SK-N-SH treated with all-trans-retinoic acid at 6 μM for 48 hours (cell line): ENCODE results near the gene RREB1.

Experiments used
- RARB ChIP-seq: fragments of 250-450 bp; sonication (Bioruptor Pico); IDR thresholded peaks from 2 replicates; pipeline ENCODE4 v1.8.0; 2021; ENCODE audit warnings: mild to moderate bottlenecking, moderate library complexity
- ZNF8 ChIP-seq: fragments of 450-650 bp; formaldehyde crosslinking; IDR thresholded peaks from 2 replicates; pipeline ENCODE4 v1.5.0; 2020; ENCODE audit warnings: mild to moderate bottlenecking, moderate library complexity
- TF ChIP-seq, protein P1 (sequence below): fragments of 250-450 bp; sonication (Bioruptor Pico); IDR thresholded peaks from 2 replicates; pipeline ENCODE4 v1.5.1; 2021; ENCODE audit warnings: mild to moderate bottlenecking, moderate library complexity
- TF ChIP-seq, protein P2 (sequence below): fragments of 250-450 bp; sonication (Bioruptor Pico); IDR thresholded peaks from 2 replicates; pipeline ENCODE4 v1.8.0; 2020; ENCODE audit warnings: mild to moderate bottlenecking, moderate library complexity, borderline replicate concordance
- TF ChIP-seq, protein P3 (sequence below): fragments of 250-450 bp; sonication (Bioruptor Pico); IDR thresholded peaks from 2 replicates; pipeline ENCODE4 v1.5.1; 2020; ENCODE audit warnings: low read depth, mild to moderate bottlenecking, moderate library complexity

DNA sequence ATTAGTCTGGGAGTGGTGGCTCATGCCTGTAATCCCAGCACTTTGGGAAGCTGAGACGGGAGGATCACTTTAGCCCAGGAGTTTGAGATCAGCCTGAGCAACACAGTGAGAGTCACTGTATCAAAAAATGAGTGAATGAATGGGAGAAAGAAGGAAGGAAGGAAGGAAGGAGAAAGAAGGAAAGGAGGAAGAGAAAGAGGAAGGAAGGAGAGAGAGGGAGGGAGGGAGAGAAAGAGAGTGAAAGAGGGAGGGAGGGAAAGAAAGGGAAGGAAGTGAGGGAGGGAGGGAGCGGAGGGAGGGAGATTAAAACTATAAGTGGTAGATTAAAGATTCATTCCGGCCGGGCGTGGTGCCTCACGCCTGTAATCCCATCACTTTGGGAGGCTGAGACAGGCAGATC lies 28.9 kb upstream of the RREB1 start:
- TF ChIP-seq RARB (CRISPR knock-in tag) (no peak), ZNF8 (CRISPR knock-in tag) (no peak)
- TF ChIP-seq, protein P1, sequence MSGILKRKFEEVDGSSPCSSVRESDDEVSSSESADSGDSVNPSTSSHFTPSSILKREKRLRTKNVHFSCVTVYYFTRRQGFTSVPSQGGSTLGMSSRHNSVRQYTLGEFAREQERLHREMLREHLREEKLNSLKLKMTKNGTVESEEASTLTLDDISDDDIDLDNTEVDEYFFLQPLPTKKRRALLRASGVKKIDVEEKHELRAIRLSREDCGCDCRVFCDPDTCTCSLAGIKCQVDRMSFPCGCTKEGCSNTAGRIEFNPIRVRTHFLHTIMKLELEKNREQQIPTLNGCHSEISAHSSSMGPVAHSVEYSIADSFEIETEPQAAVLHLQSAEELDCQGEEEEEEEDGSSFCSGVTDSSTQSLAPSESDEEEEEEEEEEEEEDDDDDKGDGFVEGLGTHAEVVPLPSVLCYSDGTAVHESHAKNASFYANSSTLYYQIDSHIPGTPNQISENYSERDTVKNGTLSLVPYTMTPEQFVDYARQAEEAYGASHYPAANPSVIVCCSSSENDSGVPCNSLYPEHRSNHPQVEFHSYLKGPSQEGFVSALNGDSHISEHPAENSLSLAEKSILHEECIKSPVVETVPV (CRISPR knock-in tag), result no peak
- TF ChIP-seq, protein P2, sequence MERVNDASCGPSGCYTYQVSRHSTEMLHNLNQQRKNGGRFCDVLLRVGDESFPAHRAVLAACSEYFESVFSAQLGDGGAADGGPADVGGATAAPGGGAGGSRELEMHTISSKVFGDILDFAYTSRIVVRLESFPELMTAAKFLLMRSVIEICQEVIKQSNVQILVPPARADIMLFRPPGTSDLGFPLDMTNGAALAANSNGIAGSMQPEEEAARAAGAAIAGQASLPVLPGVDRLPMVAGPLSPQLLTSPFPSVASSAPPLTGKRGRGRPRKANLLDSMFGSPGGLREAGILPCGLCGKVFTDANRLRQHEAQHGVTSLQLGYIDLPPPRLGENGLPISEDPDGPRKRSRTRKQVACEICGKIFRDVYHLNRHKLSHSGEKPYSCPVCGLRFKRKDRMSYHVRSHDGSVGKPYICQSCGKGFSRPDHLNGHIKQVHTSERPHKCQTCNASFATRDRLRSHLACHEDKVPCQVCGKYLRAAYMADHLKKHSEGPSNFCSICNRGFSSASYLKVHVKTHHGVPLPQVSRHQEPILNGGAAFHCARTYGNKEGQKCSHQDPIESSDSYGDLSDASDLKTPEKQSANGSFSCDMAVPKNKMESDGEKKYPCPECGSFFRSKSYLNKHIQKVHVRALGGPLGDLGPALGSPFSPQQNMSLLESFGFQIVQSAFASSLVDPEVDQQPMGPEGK (CRISPR knock-in tag), result no peak
- TF ChIP-seq, protein P3, sequence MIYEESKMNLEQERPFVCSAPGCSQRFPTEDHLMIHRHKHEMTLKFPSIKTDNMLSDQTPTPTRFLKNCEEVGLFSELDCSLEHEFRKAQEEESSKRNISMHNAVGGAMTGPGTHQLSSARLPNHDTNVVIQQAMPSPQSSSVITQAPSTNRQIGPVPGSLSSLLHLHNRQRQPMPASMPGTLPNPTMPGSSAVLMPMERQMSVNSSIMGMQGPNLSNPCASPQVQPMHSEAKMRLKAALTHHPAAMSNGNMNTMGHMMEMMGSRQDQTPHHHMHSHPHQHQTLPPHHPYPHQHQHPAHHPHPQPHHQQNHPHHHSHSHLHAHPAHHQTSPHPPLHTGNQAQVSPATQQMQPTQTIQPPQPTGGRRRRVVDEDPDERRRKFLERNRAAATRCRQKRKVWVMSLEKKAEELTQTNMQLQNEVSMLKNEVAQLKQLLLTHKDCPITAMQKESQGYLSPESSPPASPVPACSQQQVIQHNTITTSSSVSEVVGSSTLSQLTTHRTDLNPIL (CRISPR knock-in tag), result no peak
